Ishikawa (cell line): ENCODE data around the gene ALDH1A3.

Experiments
- EGR1 ChIP-seq: IDR thresholded peaks from 2 replicates; pipeline ENCODE4 v1.6.1; 2012
- FOXM1 ChIP-seq: IDR thresholded peaks from 2 replicates; pipeline ENCODE4 v1.6.1; 2012; ENCODE audit warnings: low read depth, borderline replicate concordance
- NFIC ChIP-seq: IDR thresholded peaks from 2 replicates; pipeline ENCODE4 v1.6.1; 2012
- RAD21 ChIP-seq: IDR thresholded peaks from 2 replicates; pipeline ENCODE4 v1.6.1; 2012; ENCODE audit warnings: low read depth
- REST ChIP-seq: IDR thresholded peaks from 2 replicates; pipeline ENCODE4 v1.6.1; 2012; ENCODE audit warnings: low read depth, mild to moderate bottlenecking
- TCF12 ChIP-seq: IDR thresholded peaks from 2 replicates; pipeline ENCODE4 v1.6.1; 2012; ENCODE audit warnings: low read depth
- USF1 ChIP-seq: IDR thresholded peaks from 2 replicates; pipeline ENCODE4 v1.6.1; 2012
- YY1 ChIP-seq: IDR thresholded peaks from 2 replicates; pipeline ENCODE4 v1.6.1; 2012; ENCODE audit warnings: low read depth

- TF ChIP-seq YY1 = no peak
- no peak for TF ChIP-seq TCF12
- TF ChIP-seq NFIC = no peak
- TF ChIP-seq FOXM1 = no peak
- no peak for TF ChIP-seq REST
- no peak for TF ChIP-seq RAD21
- TF ChIP-seq USF1 = no peak
- TF ChIP-seq EGR1 = no peak
Measured at GRCh38 chr15:100866386-100867330, 13.0 kb upstream of the ALDH1A3 start.
